NCI-H1092 treated with DMSO at 0.1 percent for 48 hours (cell line): Measurements from ENCODE around the gene RGS7BP.

Experiments used
- DNase-seq: peaks from one replicate; lab custom pipeline; 2025; lab: John Stamatoyannopoulos, UW

Gene RGS7BP

DNA sequence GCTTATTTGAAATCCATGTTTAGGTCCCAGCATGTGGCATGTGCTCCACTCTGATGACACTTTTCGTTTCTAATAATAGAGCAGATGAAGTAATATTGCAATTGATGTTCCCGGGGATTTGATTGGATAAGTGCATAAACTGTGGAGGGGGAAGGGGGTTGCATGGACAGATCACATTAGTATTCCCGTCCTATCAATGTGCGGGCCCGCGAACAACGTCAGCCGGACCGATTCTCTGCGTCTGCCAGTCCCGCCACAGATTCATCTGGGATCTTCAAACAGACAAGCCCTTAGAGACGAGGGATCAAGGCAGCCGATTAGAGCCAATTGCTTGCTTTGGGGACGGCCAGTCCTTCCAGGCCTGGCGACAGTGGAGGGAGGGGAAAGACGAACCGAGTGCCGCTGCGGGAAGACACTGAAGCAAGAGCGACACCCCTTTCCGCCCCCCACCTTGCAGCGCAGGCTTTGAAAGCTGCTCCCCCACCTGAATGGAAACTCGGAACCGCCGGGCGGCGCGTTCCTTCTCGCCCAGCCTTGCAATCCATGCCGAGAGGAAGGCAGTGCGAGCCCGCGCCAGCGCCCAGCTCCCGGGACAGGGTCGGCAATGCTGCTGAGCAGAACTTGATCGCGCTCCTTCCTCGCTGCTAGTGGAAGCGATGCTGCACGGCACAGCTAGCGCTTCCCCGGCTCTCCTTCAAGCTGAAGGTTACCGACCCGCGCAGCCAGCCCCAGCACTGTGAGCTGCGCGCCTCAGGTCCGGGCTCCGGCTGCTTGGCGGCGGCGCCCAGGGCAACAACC lies at the start of gene RGS7BP:
Gene RGS7BP, plus strand, starts transcription at position 247 of the 798 bp plus-strand sequence. CDS start 610 bp downstream, outside the sequence.
- DNase-seq = peak; percentile 25

DNA sequence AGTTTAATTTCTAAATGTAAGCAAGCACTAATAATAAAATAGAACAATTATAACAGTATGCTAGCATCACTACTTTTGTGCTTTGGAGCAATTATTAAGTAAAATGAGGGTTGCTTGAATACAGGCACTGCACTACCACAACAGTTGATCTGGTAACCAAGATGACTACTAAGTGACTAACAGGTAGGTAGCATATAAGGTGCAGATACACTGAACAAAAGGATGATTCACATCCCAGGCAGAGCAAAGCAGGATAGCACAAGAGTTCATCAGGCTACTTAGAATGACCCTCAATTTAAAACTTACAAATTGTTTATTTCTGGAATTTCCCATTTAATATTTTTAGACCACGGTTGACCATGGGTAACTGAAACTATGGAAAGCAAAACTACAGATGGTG lies 48.0 kb upstream of the RGS7BP start:
- no peak for DNase-seq

DNA sequence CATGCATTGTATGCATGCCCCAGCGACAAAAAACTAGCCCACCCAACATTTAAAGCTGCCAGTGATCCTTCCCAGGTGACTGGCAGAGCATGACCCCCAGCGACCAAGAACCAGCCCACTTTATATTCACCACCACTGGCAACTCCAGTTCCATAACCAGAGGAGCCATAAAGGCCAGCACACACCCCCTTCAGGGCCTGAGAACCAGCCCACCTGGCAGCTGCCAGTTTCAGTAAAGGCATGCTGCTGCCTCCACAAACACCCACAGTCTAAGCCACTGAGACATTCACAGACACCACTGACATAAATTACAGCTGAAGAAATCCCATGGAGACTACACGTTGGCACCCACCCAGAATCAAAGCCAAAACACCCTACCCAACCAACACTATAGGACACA lies 46.9 kb upstream of the RGS7BP start:
- DNase-seq = no peak

DNA sequence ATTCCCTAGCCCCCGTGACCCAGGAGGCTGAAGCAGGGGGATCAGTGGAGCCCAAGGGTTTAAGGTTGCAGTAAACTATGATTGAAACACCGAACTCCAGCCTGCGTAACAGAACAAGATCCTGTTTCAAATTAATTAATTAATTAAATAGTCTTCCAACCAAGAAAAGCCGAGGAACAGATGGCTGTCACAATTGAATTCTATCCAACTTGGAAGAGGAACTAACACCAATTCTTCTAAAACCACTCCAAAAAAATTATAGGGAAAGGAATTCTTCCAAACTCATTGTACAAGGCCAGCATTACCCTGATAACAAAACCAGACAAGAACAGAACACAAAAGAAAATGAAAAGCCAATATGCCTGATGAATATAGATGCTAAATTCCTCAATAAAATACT lies 43.4 kb upstream of the RGS7BP start:
- no peak for DNase-seq

DNA sequence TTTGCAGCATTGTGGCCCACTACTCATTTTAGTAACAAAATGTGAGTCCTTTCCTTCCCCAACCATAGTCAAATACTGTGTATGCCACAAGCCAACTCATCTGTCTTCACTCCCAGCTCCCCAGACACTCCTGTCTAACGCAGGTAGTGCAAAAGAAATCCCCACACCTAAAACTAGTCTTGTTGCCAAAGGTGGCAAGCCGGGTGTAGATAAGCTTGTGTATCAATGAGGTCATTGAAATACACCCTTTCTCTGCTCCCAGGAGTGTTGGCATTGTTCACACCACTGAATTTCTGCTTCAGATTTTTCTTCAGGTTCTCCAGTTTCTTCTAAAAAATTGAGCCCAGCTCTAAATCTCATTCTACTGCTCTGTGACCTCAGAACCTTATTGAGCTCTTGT lies 19.7 kb upstream of the RGS7BP start:
- DNase-seq = no peak

DNA sequence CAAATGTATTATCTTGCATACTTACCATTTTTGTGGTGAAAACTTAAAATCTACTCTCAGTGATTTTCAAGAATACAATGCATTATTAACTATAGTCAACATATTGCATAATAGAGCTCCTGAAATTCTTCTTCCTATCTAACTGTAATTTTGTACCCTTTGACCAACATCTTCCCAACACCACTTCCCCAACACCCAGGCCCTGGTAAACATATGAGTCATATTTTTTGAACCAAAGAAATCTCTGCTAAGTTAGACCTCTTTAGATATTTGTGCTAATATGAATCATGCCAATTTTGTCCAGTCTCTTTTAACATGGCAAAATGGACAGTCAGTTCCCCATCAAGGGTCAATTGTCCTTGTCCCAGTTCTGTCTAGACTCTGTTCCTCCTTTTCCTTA lies 18.5 kb upstream of the RGS7BP start:
- DNase-seq = no peak

DNA sequence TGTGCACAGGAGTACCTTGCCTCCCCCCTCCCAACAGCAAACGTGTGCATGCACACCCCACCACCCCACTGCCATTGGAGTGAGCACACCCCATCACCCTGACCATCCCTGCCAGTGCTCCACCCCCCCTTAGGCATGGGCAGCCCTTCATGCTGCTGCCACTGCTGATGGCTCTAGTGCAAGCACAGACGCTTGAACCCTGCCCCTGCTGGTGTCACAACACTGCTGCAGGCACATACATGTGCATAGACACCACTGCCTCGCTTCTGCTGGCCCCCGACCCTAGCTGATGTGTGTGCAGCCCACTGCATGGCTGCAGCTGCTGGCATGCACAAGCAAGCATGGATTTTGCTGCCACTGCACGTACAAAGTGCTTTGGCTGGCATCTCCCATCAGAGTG lies 16.0 kb upstream of the RGS7BP start:
- DNase-seq = no peak

DNA sequence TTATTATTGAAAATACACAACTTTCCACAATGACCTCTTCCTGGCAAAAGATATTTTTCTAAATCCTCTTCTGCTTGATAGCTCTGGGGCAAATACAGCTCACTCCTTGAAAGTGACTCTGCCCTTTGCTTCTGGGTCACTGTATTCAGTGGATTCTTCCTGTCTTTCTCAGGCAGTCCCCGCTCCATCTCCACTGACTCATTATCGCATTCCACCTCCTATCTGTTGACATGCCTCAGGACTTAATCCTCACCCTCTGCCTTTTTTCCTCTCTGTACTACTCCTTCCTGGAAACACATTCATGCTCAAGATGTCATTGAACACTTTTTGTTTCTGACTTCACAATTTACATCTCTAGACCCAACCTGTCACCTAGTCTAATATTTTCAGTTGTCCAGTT lies 8.4 kb upstream of the RGS7BP start:
- DNase-seq = no peak

DNA sequence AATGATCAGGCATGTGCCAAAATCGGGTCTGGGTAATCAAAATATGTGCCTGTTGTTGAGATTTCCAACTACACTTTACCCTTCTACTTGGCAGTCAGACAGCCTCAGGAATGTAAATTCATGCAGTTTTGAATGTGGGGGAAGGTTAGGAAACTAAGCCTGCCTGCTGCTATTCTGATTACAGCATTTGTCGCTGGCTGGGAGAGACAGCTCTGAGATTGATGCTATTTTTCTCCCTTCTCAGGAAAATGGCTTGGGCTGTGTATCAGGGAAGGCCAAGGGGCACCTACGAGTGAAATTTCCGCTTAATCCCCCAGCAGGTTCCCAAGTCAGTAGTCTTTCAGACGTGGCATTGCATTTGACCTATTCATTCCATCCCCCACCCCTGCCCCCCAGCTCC lies 3.6 kb upstream of the RGS7BP start:
- no peak for DNase-seq

DNA sequence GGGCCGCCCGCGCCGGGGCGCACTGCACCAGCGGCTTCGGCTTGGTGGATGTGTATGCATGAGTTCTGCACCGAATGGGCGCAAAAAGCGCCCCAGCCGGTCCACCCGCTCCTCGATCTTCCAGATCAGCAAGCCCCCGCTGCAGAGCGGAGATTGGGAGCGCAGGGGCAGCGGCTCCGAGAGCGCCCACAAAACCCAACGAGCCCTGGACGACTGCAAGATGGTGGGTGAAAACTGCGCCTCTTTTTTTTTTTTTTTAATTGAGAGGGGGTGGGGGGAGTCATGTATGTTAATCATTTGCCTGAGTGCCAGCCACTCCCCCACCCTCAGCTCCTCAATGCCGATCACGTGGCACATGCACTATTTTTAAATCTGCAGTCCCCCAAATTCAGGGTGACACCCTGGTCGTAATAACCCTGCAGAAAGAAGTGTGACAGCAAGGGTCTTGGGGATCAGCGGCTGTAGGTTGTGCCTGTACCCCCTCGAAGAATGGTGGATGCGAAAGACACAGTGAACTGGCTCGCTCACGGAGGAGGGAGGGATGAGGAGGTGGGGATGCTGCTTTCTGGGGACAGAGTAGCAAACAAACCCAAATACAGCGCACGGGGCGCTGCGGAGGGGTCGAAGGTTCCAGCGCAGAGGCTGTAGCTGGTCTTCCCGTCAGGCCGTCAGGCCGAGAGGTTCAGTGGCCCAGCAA lies 900 bp downstream of the RGS7BP start:
- no peak for DNase-seq

DNA sequence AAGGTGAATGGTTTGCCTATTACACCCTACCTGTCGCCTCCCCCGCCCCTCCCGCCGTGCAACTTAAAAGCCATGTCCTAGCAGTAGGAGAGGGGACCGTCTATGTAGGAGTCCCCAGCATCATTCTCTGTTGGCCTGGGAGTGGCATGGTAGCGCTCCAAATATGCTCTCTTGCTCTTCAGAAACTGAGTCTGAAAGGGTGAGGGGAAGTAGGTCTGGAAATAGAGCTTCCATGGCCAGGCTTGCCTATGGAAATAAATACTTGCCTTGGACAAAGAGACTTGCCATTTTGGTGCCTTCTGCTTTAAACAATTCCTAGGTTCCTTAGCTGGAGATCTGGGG lies 1.4 kb downstream of the RGS7BP start:
- DNase-seq = no peak

DNA sequence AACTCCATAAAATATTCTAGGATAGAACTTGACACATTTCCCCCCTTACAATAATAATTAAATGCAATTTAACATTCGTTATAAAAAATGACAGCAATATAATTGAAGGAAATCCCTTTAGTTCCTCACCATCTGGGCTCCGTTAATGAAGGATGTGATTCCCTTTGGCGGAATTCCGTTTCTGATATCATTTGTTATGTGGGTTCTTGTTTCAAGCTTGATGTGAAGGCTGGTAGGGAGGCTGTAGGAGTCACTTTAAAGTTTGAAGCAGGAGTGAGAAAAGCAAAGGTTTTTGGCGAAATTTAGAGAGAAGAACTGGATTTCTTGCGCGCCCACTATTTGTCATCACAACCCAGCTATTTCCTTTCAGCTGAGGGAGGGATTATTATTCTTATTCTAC lies 4.0 kb downstream of the RGS7BP start:
- no peak for DNase-seq

DNA sequence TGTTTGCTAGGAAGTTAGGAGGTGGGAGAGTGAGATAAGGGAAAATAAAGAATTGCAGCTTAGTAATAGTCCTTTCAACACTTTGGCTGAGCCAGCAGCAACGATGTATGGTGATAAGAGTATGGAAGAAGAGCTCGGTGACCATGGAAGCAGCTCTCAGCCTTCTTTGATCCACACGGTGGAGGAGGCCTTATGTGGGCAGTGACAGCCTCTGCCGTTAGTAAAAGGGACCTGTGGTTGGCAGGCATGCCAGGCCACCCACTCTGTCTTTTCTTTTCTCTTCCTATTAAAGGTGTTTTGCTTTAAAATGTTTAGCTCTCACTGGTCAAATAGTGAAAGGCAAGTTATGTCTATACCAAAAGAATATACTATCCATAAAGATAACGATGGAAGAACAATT lies 7.7 kb downstream of the RGS7BP start:
- no peak for DNase-seq

DNA sequence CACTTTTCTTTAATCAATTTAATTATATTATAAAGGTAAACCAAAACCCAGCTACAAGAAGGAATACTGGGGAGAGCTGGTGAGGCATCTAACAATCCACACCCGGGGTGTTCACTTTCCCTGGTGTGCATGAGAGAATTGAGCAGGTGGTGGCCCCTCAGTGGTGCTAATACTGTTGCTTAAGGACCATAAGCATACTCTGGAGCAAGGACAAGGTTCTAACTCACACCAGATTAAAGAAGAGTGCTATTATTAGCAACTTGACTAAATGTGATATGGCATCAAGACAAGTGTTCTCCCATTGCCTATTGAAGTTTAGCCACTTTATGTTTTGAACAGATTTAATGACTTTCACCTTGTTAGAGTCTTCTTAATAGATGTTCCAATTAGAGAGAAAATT lies 8.8 kb downstream of the RGS7BP start:
- no peak for DNase-seq

DNA sequence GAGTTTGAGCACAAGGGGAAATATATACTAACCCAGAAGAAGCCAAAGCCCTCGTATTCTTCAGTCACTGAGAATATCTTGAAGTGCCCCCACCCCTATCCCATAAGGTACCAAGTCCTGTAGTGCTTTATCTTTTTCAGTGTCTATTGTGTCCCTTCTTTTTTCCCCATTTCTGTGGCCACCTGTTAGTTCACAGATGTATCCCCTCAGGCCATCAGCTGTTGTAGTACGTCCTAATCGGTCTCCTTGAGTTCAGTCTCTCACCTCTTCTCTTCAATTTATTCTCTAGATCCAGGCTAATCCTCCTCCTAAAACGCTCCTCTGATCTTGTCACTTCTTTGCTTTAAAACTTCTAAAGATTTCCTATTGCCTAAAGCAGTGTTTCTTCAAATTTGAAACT lies 10.4 kb downstream of the RGS7BP start:
- DNase-seq = no peak

DNA sequence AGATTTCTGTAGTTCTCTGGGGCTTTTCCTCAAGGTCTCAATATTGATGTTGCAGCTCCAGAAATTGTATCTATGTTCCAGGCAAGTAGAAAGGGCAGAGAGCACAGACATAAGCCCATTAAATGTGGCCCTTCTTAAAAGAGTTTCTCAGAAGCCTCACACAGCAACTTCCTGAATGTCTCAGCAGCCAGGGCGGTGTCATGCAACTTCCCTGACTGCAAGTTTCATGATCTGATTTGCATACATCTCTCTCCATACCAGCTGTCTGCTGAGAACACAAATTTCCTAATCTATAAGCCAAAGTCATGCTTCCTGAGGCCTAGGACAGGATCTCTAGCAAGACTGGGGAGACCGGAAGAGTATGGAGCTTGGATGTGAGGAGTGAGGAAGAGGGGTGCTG lies 13.0 kb downstream of the RGS7BP start:
- no peak for DNase-seq

DNA sequence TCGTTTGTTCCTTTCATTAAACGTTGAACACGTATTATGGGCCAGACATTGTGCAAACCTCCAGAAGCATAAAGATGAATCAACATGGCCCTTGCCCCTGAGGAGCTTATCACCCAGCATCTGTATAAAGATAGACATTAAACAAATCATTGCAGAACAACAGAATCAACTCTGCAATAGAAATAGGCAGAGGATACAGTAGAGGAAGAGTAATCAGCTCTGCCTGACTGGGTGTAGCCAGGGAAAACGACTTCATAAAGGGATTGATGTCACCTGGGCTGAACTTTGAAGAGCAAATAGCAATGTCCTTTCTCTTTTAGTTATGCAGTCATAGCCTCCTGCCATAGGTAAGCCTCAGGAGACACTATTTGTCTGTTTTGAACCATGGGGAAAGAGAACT lies 13.4 kb downstream of the RGS7BP start:
- DNase-seq = no peak

DNA sequence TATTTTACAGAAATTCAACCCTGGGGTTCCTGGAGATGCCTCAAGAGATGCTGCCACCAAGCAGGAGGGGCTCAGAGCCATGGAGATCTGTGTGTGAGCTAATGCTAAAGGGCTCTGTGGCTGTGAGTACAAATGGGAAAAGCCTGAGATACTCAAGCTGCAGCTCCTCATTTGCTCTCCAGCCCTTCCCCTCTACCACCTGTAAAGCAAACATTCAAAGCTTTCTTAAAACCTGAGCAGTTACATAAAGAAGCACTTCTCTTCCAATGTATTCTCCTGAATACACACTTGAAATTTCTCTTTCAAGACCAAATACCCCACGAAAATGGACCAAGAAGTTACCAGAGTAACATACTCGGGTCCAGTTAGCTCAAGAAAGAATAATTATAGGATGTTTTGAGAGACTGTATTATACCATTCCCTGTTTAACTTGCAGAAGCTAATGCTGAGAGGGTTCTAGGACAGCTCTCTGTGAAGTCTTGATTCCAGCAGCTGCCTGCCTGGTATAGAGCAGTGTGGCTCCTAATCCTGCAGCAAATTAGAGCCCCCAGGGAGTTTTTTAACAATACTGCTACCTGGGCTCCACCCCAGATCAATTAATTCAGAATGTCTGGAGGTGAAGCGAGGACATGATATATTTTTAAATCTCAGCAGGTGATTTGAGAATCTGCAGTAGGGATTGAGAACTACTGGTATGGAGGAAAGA lies 21.1 kb downstream of the RGS7BP start:
- no peak for DNase-seq

DNA sequence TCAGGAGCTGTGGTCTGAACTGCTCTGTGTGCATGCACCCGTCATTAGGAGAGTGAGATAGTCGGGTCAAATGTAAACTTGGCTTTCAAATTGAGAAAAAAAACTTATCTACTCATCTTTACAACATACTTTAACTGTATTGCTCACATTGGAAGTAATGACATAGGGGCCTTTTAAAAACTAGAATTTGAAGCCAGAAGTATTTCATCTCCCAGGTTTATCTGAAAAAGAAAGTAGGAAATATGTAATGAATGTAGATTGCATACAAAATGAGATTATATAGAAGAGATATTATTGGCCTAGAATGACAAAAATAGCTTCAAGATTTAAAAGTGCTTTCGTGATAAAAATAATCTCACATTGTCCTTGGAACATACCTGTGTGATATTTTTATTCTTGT lies 24.3 kb downstream of the RGS7BP start:
- DNase-seq = no peak

DNA sequence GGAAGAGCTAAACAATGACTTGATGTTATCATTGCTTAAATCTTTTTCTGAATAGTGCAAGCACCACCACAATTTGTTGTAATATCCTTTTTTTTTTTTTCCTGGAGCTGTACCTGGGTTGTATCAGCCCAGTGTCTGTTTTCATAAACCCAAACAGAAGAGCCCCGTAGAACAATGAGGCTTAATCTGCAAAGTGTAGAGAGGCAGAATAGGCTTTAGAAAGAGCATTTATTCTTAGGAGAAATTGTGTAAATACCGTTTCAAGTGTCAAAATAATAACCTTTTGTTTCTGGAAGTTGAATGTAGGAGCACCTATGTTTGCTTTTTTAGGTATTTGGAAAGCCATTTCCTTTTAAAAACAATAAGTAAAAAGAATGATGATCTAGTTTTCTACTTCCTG lies 26.4 kb downstream of the RGS7BP start:
- no peak for DNase-seq

DNA sequence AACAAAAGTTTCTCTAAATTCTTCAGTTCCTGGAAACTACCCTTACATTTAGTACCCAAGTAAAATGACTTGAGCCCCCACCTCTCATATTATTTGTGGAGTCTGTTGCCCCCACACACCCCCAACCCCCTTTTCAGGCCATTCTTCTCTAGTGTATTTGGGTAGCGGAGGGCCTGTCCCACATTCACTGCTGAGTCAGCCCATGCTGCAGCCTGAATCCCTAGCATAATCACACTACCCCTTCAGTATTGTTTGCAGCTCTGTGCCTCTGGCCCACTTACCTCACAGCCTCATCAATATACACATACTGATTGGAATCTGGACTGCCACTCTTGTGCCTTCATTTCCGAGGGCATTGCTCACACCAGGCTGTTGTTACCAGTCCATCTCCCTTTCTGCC lies 26.8 kb downstream of the RGS7BP start:
- no peak for DNase-seq

DNA sequence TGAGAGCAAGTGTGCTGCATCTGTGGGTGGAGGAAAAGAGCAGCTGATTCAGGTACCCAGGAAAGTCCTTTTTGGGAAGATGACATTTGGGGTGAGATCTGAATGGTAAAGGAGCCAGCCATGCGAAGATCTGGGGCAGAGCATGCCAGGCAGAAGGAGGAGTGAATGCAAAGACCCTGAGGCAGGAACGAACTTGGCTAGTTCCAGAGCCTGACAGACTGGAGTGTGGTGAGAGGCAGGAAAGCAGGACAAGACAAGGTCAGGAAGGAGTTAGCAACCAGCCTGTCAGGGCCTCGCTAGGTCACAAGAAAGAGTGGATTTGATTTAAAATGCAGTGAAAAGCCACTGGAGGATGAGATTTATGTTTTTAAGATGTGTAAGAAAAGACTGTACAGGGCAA lies 28.2 kb downstream of the RGS7BP start:
- no peak for DNase-seq

DNA sequence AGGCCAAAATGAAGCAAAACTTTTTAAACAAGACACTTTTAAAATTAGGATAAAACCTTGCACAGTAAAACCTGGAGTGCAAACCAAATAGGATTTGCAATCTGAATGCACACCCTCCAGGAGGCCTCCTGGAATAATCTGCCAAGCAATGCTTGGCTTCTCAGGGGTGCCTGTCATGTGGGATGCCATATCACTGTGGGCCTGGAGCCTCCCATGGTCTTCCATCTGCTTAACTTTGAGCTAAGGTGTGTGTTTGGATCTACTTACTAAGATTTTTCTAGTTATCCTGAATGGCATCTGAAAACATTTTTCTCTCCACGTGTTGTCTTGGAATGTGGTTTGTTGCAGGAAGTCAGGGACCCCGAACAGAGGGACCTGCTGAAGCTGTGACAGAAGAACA lies 52.1 kb downstream of the RGS7BP start:
- no peak for DNase-seq
